ENCODE measurements around the gene NCKAP5.

Gene NCKAP5

DNA sequence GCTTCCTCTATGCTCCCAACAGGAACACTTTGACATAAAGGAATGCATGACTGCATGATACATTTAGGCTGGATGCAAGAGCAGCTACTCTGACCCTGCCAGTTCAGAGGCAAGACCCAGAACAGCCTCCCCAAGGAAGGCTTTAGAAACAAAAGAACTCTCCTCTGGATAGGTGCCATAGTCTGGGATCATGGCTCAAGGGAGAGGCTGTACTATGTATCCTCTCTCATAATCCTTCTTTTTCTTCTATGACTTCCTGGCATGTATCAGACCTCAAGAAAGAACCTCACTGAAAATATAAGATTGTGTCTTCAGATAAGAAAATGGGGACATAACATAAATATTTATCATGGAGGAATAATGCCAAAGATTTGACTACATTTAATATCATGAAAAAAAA is 704.3 kb downstream of the NCKAP5 start:
- Histone ChIP-seq H2AK5ac (ENCODE audit: low read depth, low read length) (no peak overlapping the region), H3K9me3 (replicated peaks in 1 of 2; ENCODE audit: control insufficient read depth in 2 of 2, insufficient read depth in 1 of 2, low read depth in 1 of 2, low read length in 2 of 2) (no peaks in the 10 kb centered on the region), H2BK15ac (ENCODE audit: low read length) (no peak overlapping the region), H2AFZ (ENCODE audit: low read length) (no peak overlapping the region), H2BK5ac (ENCODE audit: low read length) (no peak overlapping the region), H3K9ac (ENCODE audit: low read depth, low read length, poor library complexity) (no peak overlapping the region), H3K14ac (ENCODE audit: low read length) (no peak overlapping the region), H4K8ac (ENCODE audit: low read depth, low read length) (no peak overlapping the region), H3K4ac (ENCODE audit: low read length) (no peak overlapping the region), H2BK120ac (ENCODE audit: low read depth, low read length) (no peak overlapping the region), H2BK12ac (ENCODE audit: low read length) (no peak overlapping the region), H4K91ac (ENCODE audit: low read depth, low read length, poor library complexity) (no peak overlapping the region), H3K23ac (ENCODE audit: low read depth, low read length, poor library complexity) (no peak overlapping the region), H3K4me3 (ENCODE audit: low read length in 2 of 2) (no peak overlapping the region), H3K18ac (ENCODE audit: low read length) (no peak overlapping the region), H3K27ac (replicated peaks; ENCODE audit: low read length) (no peak overlapping the region), H3K79me1 (ENCODE audit: low read depth, low read length) (no peaks in the 10 kb centered on the region), H3K4me1 (ENCODE audit: control insufficient read depth in 2 of 2, insufficient read depth in 1 of 2, low read depth in 1 of 2, low read length in 2 of 2) (peaks cover 0 to 10% of the 10 kb centered on the region in 2 donors), H3K27me3 (ENCODE audit: control insufficient read depth in 3 of 3, insufficient read depth in 3 of 3, low read depth in 1 of 3, low read length in 3 of 3) (no peaks in the 10 kb centered on the region), H3K36me3 (replicated peaks in 1 of 2; ENCODE audit: control insufficient read depth in 2 of 2, insufficient read depth in 2 of 2, low read length in 2 of 2) (peaks cover 0 to 56% of the 10 kb centered on the region in 2 donors), H3K4me2 (ENCODE audit: insufficient read depth, low read length, poor library complexity, severe bottlenecking) (no peak overlapping the region)
- DNase-seq (ENCODE audit: low spot score): no peak

- no peaks in the 10 kb centered on the region for H3K9me3 ChIP-seq (replicated peaks in 1 of 2; ENCODE audit: control insufficient read depth in 2 of 2, insufficient read depth in 1 of 2, low read depth in 1 of 2, low read length in 2 of 2)
- H2BK12ac ChIP-seq (ENCODE audit: low read length): no peak overlapping the region
- no peak for DNase-seq (ENCODE audit: low spot score)
- peaks cover 2 to 10% of the 10 kb centered on the region in 2 donors for H3K4me1 ChIP-seq (ENCODE audit: control insufficient read depth in 2 of 2, insufficient read depth in 1 of 2, low read depth in 1 of 2, low read length in 2 of 2)
- no peak overlapping the region for H2BK120ac ChIP-seq (ENCODE audit: low read depth, low read length)
- no peaks in the 10 kb centered on the region for H3K27me3 ChIP-seq (ENCODE audit: control insufficient read depth in 3 of 3, insufficient read depth in 3 of 3, low read depth in 1 of 3, low read length in 3 of 3)
- no peak overlapping the region for H2BK15ac ChIP-seq (ENCODE audit: low read length)
- no peak overlapping the region for H3K23ac ChIP-seq (ENCODE audit: low read depth, low read length, poor library complexity)
- H2AK5ac ChIP-seq (ENCODE audit: low read depth, low read length): no peak overlapping the region
- no peak overlapping the region for H3K18ac ChIP-seq (ENCODE audit: low read length)
- no peak overlapping the region for H3K4ac ChIP-seq (ENCODE audit: low read length)
- H4K91ac ChIP-seq (ENCODE audit: low read depth, low read length, poor library complexity): no peak overlapping the region
- H2BK5ac ChIP-seq (ENCODE audit: low read length): no peak overlapping the region
- no peak overlapping the region for H3K4me2 ChIP-seq (ENCODE audit: insufficient read depth, low read length, poor library complexity, severe bottlenecking)
- no peak overlapping the region for H3K14ac ChIP-seq (ENCODE audit: low read length)
- no CpG with 5 or more reads among the region's 2 CpGs for WGBS, 2 donors (ENCODE audit: extremely low coverage in 2 of 2, insufficient read length in 2 of 2, insufficient replicate concordance in 1 of 2)
- H3K4me3 ChIP-seq (ENCODE audit: low read length in 2 of 2): no peak overlapping the region
- no peak overlapping the region for H3K9ac ChIP-seq (ENCODE audit: low read depth, low read length, poor library complexity)
- no peak overlapping the region for H4K8ac ChIP-seq (ENCODE audit: low read depth, low read length)
- no peak overlapping the region for H2AFZ ChIP-seq (ENCODE audit: low read length)
- peaks cover 0 to 60% of the 10 kb centered on the region in 2 donors for H3K36me3 ChIP-seq (replicated peaks in 1 of 2; ENCODE audit: control insufficient read depth in 2 of 2, insufficient read depth in 2 of 2, low read length in 2 of 2)
- H3K79me1 ChIP-seq (ENCODE audit: low read depth, low read length): no peaks in the 10 kb centered on the region
- H3K27ac ChIP-seq (replicated peaks; ENCODE audit: low read length): no peak overlapping the region
Observed at GRCh38 chr2:132860220-132860619, 708.0 kb downstream of the NCKAP5 start.

DNA sequence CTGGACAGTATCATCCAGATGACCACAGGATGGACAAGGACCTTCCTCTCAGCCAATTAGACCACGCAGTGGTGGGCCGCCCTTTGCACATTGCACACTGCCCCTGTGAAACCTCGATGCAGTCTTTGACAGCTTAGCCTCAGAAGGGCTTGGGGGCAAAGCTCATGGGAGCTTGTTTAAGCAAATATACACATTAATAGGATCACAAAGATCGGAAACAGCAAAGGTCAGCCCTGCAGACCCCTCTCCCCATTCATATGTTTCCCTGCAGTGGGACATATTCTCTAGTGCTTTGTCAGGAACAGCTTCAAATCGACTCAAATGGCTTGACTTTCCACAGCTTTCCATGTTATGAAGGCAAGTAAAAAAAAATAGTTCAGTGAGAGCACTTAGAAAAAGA is 708.7 kb downstream of the NCKAP5 start:
- Histone ChIP-seq H3K27me3 (ENCODE audit: control insufficient read depth in 3 of 3, insufficient read depth in 3 of 3, low read depth in 1 of 3, low read length in 3 of 3) (no peaks in the 10 kb centered on the region), H3K18ac (ENCODE audit: low read length) (no peak overlapping the region), H4K8ac (ENCODE audit: low read depth, low read length) (no peak overlapping the region), H2BK120ac (ENCODE audit: low read depth, low read length) (no peak overlapping the region), H3K4me3 (ENCODE audit: low read length in 2 of 2) (no peak overlapping the region), H3K14ac (ENCODE audit: low read length) (no peak overlapping the region), H2AK5ac (ENCODE audit: low read depth, low read length) (no peak overlapping the region), H2BK12ac (ENCODE audit: low read length) (no peak overlapping the region), H3K36me3 (replicated peaks in 1 of 2; ENCODE audit: control insufficient read depth in 2 of 2, insufficient read depth in 2 of 2, low read length in 2 of 2) (peaks cover 0 to 61% of the 10 kb centered on the region in 2 donors), H3K23ac (ENCODE audit: low read depth, low read length, poor library complexity) (no peak overlapping the region), H3K79me1 (ENCODE audit: low read depth, low read length) (no peaks in the 10 kb centered on the region), H3K27ac (replicated peaks; ENCODE audit: low read length) (no peak overlapping the region), H3K4me2 (ENCODE audit: insufficient read depth, low read length, poor library complexity, severe bottlenecking) (no peak overlapping the region), H3K9ac (ENCODE audit: low read depth, low read length, poor library complexity) (no peak overlapping the region), H3K4me1 (ENCODE audit: control insufficient read depth in 2 of 2, insufficient read depth in 1 of 2, low read depth in 1 of 2, low read length in 2 of 2) (peaks cover 2 to 10% of the 10 kb centered on the region in 2 donors), H2BK15ac (ENCODE audit: low read length) (no peak overlapping the region), H4K91ac (ENCODE audit: low read depth, low read length, poor library complexity) (no peak overlapping the region), H2BK5ac (ENCODE audit: low read length) (no peak overlapping the region), H3K4ac (ENCODE audit: low read length) (no peak overlapping the region), H3K9me3 (replicated peaks in 1 of 2; ENCODE audit: control insufficient read depth in 2 of 2, insufficient read depth in 1 of 2, low read depth in 1 of 2, low read length in 2 of 2) (no peaks in the 10 kb centered on the region), H2AFZ (ENCODE audit: low read length) (no peak overlapping the region)
- DNase-seq (ENCODE audit: low spot score): no peak
- WGBS, 2 donors (ENCODE audit: extremely low coverage in 2 of 2, insufficient read length in 2 of 2, insufficient replicate concordance in 1 of 2): no CpG with 5 or more reads among the region's 5 CpGs

DNA sequence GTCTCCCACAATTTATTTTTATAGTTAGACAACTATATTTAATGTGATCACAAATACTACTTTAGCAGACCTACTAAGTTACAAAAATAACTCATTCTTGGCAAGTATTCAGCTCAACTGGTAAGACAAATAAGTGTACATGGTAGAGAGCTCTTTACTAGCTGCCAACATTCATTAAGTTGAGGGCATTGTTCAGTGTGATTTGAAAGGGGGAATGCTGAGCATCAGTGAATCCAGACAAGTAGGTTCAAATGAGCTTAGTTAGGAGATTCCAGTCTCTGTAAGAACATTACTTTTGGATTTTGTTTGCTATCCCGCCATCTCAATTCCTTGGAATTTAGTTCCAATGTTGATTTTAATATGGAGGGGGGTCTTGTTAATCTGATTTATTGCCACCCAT is 710.9 kb downstream of the NCKAP5 start:
- no peak overlapping the region for H2BK15ac ChIP-seq (ENCODE audit: low read length)
- H4K91ac ChIP-seq (ENCODE audit: low read depth, low read length, poor library complexity): no peak overlapping the region
- no peak overlapping the region for H2BK120ac ChIP-seq (ENCODE audit: low read depth, low read length)
- H3K14ac ChIP-seq (ENCODE audit: low read length): no peak overlapping the region
- no peak overlapping the region for H3K23ac ChIP-seq (ENCODE audit: low read depth, low read length, poor library complexity)
- H3K18ac ChIP-seq (ENCODE audit: low read length): no peak overlapping the region
- H3K27ac ChIP-seq (replicated peaks; ENCODE audit: low read length): no peak overlapping the region
- no peak overlapping the region for H2BK5ac ChIP-seq (ENCODE audit: low read length)
- H3K9me3 ChIP-seq (replicated peaks in 1 of 2; ENCODE audit: control insufficient read depth in 2 of 2, insufficient read depth in 1 of 2, low read depth in 1 of 2, low read length in 2 of 2): no peaks in the 10 kb centered on the region
- no peak overlapping the region for H2BK12ac ChIP-seq (ENCODE audit: low read length)
- H3K4me3 ChIP-seq (ENCODE audit: low read length in 2 of 2): no peak overlapping the region
- no peak overlapping the region for H2AFZ ChIP-seq (ENCODE audit: low read length)
- WGBS, 2 donors (ENCODE audit: extremely low coverage in 2 of 2, insufficient read length in 2 of 2, insufficient replicate concordance in 1 of 2): no CpG with 5 or more reads among the region's 1 CpG
- H3K4ac ChIP-seq (ENCODE audit: low read length): no peak overlapping the region
- no peaks in the 10 kb centered on the region for H3K27me3 ChIP-seq (ENCODE audit: control insufficient read depth in 3 of 3, insufficient read depth in 3 of 3, low read depth in 1 of 3, low read length in 3 of 3)
- DNase-seq (ENCODE audit: low spot score): peak; percentile 51
- peaks cover 0 to 66% of the 10 kb centered on the region in 2 donors for H3K36me3 ChIP-seq (replicated peaks in 1 of 2; ENCODE audit: control insufficient read depth in 2 of 2, insufficient read depth in 2 of 2, low read length in 2 of 2)
- peaks cover 2 to 10% of the 10 kb centered on the region in 2 donors for H3K4me1 ChIP-seq (ENCODE audit: control insufficient read depth in 2 of 2, insufficient read depth in 1 of 2, low read depth in 1 of 2, low read length in 2 of 2)
- no peak overlapping the region for H3K4me2 ChIP-seq (ENCODE audit: insufficient read depth, low read length, poor library complexity, severe bottlenecking)
- H2AK5ac ChIP-seq (ENCODE audit: low read depth, low read length): no peak overlapping the region
- no peak overlapping the region for H4K8ac ChIP-seq (ENCODE audit: low read depth, low read length)
- H3K79me1 ChIP-seq (ENCODE audit: low read depth, low read length): no peaks in the 10 kb centered on the region
- H3K9ac ChIP-seq (ENCODE audit: low read depth, low read length, poor library complexity): no peak overlapping the region
